Measurements from ENCODE around the gene YPEL2. TPM values are rescaled to one million over a fixed set of nuclear protein-coding genes. Genes with fewer than 3 reads are reported as not detected.

Gene YPEL2
- total RNA-seq, 1 experiment from 2014 or later, result 2.9 TPM

DNA sequence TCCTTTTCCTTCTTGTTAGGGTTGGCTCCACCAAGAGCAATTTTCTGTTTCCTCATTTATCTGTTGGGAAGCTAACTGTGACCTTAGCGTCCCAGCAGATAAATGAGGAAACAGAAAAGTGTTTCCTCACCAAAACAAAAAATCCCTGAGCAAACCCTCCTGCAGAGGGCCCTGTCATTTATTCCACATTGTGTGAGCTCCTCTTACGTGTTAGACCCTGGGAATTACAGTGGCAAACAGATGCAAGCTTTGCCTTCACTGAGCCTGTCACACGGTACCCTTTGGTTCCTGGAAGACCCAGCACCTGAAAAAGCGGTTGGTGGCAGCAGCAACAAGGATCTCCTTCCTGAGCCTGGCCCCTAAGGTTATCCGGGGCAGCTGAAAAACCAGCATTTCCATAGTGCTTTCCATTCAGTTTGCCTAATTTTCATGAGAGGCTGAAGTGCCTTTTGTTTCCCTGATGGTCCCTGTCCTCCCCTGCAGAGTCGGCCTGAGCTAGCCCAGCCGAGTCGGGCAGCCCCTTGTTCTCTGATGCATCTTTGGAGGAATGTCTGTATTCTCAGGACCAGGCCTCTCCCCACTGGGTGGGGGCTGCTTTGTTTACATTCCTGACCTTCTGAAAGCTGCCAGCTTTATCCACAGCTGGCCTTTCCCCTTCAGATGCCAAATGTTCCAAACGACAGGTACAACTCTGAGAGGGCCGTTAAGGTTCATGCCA, 34.7 kb downstream of the YPEL2 start:
- Mint-ChIP-seq H3K27me3 (ENCODE audit: insufficient read depth, unreplicated experiment) (no peaks in the 10 kb centered on the region), H3K4me1 (ENCODE audit: low read depth, unreplicated experiment) (peaks cover 30% of the 10 kb centered on the region), H3K27ac (ENCODE audit: unreplicated experiment) (peak overlapping the region; percentile 30), H3K36me3 (ENCODE audit: insufficient read depth, unreplicated experiment) (no peaks in the 10 kb centered on the region), H3K9me3 (ENCODE audit: unreplicated experiment) (no peaks in the 10 kb centered on the region), H3K4me3 (ENCODE audit: unreplicated experiment) (peak overlapping the region; percentile 48)
- Histone ChIP-seq H3K4me1 (peaks cover 39% of the 10 kb centered on the region), H3K36me3 (ENCODE audit: control insufficient read depth, insufficient read depth, low read length) (no peaks in the 10 kb centered on the region), H3K27me3 (replicated peaks; ENCODE audit: control insufficient read depth, insufficient read depth, low read length) (no peaks in the 10 kb centered on the region), H3K4me3 (ENCODE audit: low read depth, low read length) (peak overlapping the region; percentile 4; the same call in 1 of the 2 replicates), H3K9me3 (no peaks in the 10 kb centered on the region)
- ChIA-PET CTCF (interaction anchor here (0.6 to 2.4 kb wide), 6 partner anchors 23 to 73 kb away, joined by 3 to 18 read pairs (median 5); no protein-coding TSS in a partner anchor), POLR2A (interaction anchor here (0.6 to 1.2 kb wide), 4 partner anchors 34 to 253 kb away, joined by 4 to 14 read pairs (median 5); no protein-coding TSS in a partner anchor)
- TF ChIP-seq, protein P1, sequence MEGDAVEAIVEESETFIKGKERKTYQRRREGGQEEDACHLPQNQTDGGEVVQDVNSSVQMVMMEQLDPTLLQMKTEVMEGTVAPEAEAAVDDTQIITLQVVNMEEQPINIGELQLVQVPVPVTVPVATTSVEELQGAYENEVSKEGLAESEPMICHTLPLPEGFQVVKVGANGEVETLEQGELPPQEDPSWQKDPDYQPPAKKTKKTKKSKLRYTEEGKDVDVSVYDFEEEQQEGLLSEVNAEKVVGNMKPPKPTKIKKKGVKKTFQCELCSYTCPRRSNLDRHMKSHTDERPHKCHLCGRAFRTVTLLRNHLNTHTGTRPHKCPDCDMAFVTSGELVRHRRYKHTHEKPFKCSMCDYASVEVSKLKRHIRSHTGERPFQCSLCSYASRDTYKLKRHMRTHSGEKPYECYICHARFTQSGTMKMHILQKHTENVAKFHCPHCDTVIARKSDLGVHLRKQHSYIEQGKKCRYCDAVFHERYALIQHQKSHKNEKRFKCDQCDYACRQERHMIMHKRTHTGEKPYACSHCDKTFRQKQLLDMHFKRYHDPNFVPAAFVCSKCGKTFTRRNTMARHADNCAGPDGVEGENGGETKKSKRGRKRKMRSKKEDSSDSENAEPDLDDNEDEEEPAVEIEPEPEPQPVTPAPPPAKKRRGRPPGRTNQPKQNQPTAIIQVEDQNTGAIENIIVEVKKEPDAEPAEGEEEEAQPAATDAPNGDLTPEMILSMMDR (IDR thresholded peaks at IDR 0.05; ENCODE audit: insufficient read depth in 1 of 2, low read depth in 1 of 2, low read length in 1 of 2, severe bottlenecking in 1 of 2, unreplicated experiment in 1 of 2), result no peak
- BruUV-seq (replicated peaks), result no TSS peak
- DNase-seq, result peak; percentile 53 to 65
- intact Hi-C loops (cut with micrococcal nuclease; ENCODE audit: unreplicated experiment), result loop anchor here (1.0 to 2.0 kb wide), 3 partner anchors 35 to 75 kb away; no protein-coding TSS in a partner anchor

DNA sequence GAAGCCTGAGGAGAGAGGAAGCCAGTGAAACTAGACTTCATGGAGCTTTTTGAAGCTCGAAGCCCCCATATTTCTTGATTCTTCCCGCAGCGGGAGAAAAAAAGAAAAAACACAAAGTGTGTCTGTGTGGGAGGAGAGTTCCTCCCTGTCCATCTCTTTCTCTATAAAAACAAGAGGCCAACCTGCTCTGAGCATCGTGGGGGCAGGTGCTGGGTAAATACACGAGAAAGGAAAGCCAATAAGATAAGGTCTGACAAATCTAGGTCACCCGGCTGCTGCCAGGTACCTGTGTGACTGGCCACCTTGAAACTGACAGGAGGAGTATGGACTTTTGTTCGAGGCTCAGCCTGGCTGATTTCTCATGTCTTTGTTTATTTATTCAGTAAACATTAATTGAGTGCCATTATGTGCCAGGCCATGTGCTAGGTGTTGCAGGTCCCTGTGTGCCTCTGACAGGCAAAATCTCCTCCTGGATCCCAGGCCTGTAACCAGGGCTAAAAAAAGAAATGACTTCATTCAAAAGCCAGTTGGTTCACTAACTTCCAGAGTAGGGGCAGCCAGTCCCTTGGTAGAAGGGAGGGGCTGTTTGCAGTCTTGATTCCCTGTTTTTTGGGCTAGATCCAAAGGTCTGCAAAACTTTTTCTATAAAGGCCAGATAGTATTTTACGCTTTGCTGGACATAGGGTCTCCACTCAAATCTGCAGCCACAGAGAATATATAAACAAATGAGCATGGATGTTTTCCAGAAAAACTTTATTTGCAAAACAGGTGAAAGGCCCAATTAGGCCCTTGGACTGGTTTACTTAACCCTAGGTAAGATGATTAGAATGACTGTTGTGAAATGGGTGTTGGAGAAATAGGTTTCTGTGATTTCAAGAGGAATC, 35.6 kb downstream of the YPEL2 start:
- H3K9me3 ChIP-seq, result no peaks in the 10 kb centered on the region
- CTCF ChIA-PET, result interaction anchor here (1.3 to 2.4 kb wide), 3 partner anchors 34 to 63 kb away, joined by 6 to 18 read pairs (median 9); no protein-coding TSS in a partner anchor
- TSS peak; percentile 27 for BruUV-seq (replicated peaks)
- H3K4me3 ChIP-seq (ENCODE audit: low read depth, low read length), result no peak overlapping the region; the same call in 1 of the 2 replicates
- Mint-ChIP-seq H3K9me3 (ENCODE audit: unreplicated experiment) (no peaks in the 10 kb centered on the region), H3K4me3 (ENCODE audit: unreplicated experiment) (peak overlapping the region; percentile 48), H3K27ac (ENCODE audit: unreplicated experiment) (peak overlapping the region; percentile 30), H3K36me3 (ENCODE audit: insufficient read depth, unreplicated experiment) (no peaks in the 10 kb centered on the region), H3K27me3 (ENCODE audit: insufficient read depth, unreplicated experiment) (no peaks in the 10 kb centered on the region), H3K4me1 (ENCODE audit: low read depth, unreplicated experiment) (peaks cover 30% of the 10 kb centered on the region)
- H3K4me1 ChIP-seq, result peaks cover 39% of the 10 kb centered on the region
- peak; percentile 86 to 90 for DNase-seq
- intact Hi-C loops (cut with micrococcal nuclease; ENCODE audit: unreplicated experiment), result loop anchor here (1.0 to 2.0 kb wide), 3 partner anchors 34 to 74 kb away; no protein-coding TSS in a partner anchor
- H3K36me3 ChIP-seq (ENCODE audit: control insufficient read depth, insufficient read depth, low read length), result no peaks in the 10 kb centered on the region
- H3K27me3 ChIP-seq (replicated peaks; ENCODE audit: control insufficient read depth, insufficient read depth, low read length), result no peaks in the 10 kb centered on the region
- POLR2A ChIA-PET, result interaction anchor here (0.7 kb wide), 1 partner anchor 252 kb away, joined by 5 read pairs; no protein-coding TSS in a partner anchor
- TF ChIP-seq, protein P1 (IDR thresholded peaks at IDR 0.05; ENCODE audit: insufficient read depth in 1 of 2, low read depth in 1 of 2, low read length in 1 of 2, severe bottlenecking in 1 of 2, unreplicated experiment in 1 of 2), result no peak

DNA sequence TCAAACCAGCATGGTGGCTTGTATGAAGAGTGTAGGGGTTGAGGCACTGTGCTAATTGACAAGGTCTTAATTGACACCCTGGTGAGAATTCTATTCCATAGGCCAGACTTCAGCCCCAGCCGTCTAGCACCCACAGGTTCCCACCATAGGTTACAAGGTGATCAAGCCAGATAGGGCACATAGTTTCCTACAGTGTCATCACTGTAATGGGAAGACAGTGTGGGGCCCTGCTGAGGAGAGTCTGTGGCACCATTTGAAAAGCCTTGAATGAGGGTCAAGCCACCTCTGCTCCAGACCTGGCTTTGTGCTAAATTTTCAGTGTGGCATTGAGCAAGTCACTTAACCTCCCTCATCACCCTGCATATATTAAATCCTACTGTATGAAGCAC, 36.2 kb downstream of the YPEL2 start:
- Histone ChIP-seq H3K4me1 (peaks cover 39% of the 10 kb centered on the region), H3K4me3 (ENCODE audit: low read depth, low read length) (no peak overlapping the region), H3K36me3 (ENCODE audit: control insufficient read depth, insufficient read depth, low read length) (no peaks in the 10 kb centered on the region), H3K27me3 (replicated peaks; ENCODE audit: control insufficient read depth, insufficient read depth, low read length) (no peaks in the 10 kb centered on the region), H3K9me3 (no peaks in the 10 kb centered on the region)
- Mint-ChIP-seq H3K36me3 (ENCODE audit: insufficient read depth, unreplicated experiment) (no peaks in the 10 kb centered on the region), H3K27ac (ENCODE audit: unreplicated experiment) (peak overlapping the region; percentile 30), H3K27me3 (ENCODE audit: insufficient read depth, unreplicated experiment) (no peaks in the 10 kb centered on the region), H3K9me3 (ENCODE audit: unreplicated experiment) (no peaks in the 10 kb centered on the region), H3K4me3 (ENCODE audit: unreplicated experiment) (no peak overlapping the region), H3K4me1 (ENCODE audit: low read depth, unreplicated experiment) (peaks cover 30% of the 10 kb centered on the region)
- TF ChIP-seq, protein P1 (IDR thresholded peaks at IDR 0.05; ENCODE audit: insufficient read depth in 1 of 2, low read depth in 1 of 2, low read length in 1 of 2, severe bottlenecking in 1 of 2, unreplicated experiment in 1 of 2), result no peak
- no TSS peak for BruUV-seq (replicated peaks)
- peak; percentile 46 to 47 for DNase-seq
- ChIA-PET CTCF (no interaction called here), POLR2A (no interaction called here)
- intact Hi-C loops (cut with micrococcal nuclease; ENCODE audit: unreplicated experiment), result loop anchor here (2.0 kb wide), 2 partner anchors 33 to 73 kb away; no protein-coding TSS in a partner anchor

Data from Caco-2 (cell line).